Liver (tissue), 9 donors: ENCODE results near the gene SPTBN1. TPM values are rescaled to one million over a fixed set of nuclear protein-coding genes. Genes with fewer than 3 reads are reported as not detected.

Experiments
- DNase-seq: peaks from one replicate; pipeline ENCODE4 v3.0.0-alpha.2; 2017; ENCODE audit warnings: low spot score
- H3K27ac ChIP-seq, 2 donors: one replicate each; pipeline ENCODE4 v1.7.0; 2013; ENCODE audit warnings: inconsistent platforms in 2 of 2, low read length in 2 of 2, control low read depth in 1 of 2, low read depth in 1 of 2, mild to moderate bottlenecking in 1 of 2
- H3K27me3 ChIP-seq, 4 donors: one replicate each; pipeline versions ENCODE4 v1.6.1 to v1.7.0; 2013; ENCODE audit warnings: low read length in 3 of 4, inconsistent platforms in 1 of 4, mild to moderate bottlenecking in 1 of 4, moderate library complexity in 1 of 4; ENCODE audit not compliant: control insufficient read depth in 4 of 4, insufficient read depth in 4 of 4
- H3K36me3 ChIP-seq, 4 donors: one replicate each; pipeline versions ENCODE4 v1.6.1 to v1.7.0; 2013; ENCODE audit warnings: low read length in 3 of 4, mild to moderate bottlenecking in 3 of 4, low read depth in 1 of 4, moderate library complexity in 1 of 4; ENCODE audit not compliant: control insufficient read depth in 4 of 4, insufficient read depth in 3 of 4
- H3K4me1 ChIP-seq, 4 donors: one replicate each; pipeline versions ENCODE4 v1.6.1 to v1.7.0; 2013; ENCODE audit warnings: low read length in 3 of 4, mild to moderate bottlenecking in 3 of 4, moderate library complexity in 1 of 4; ENCODE audit not compliant: control insufficient read depth in 4 of 4, insufficient read depth in 4 of 4
- H3K4me3 ChIP-seq, 3 donors: one replicate each; pipeline versions ENCODE4 v1.6.1 to v1.7.0; 2013; ENCODE audit warnings: low read length in 3 of 3, control low read depth in 1 of 3, low read depth in 1 of 3, mild to moderate bottlenecking in 1 of 3
- H3K9ac ChIP-seq, 2 donors: one replicate each; pipeline ENCODE4 v1.7.0; 2013; ENCODE audit warnings: low read length in 2 of 2, mild to moderate bottlenecking in 2 of 2, moderate library complexity in 2 of 2, control low read depth in 1 of 2, low read depth in 1 of 2
- H3K9me3 ChIP-seq, 4 donors: one replicate each; pipeline versions ENCODE4 v1.6.1 to v1.7.0; 2013; ENCODE audit warnings: low read length in 3 of 4; ENCODE audit not compliant: control insufficient read depth in 4 of 4
- CTCF ChIP-seq: fragments of 150-350 bp; IDR thresholded peaks from 2 replicates; pipeline ENCODE4 v1.5.1; 2017; ENCODE audit warnings: improper control_type of control experiment, low read depth, low read length; ENCODE audit not compliant: missing input control
- EGR1 ChIP-seq, 2 donors: IDR thresholded peaks; 2 replicates each; pipeline ENCODE4 v1.6.1; 2016 to 2018; ENCODE audit warnings: antibody characterized with exemption in 2 of 2, low read depth in 2 of 2
- FOXA1 ChIP-seq: IDR thresholded peaks from 2 replicates; pipeline ENCODE4 v1.6.1; 2016; ENCODE audit warnings: antibody characterized with exemption
- FOXA2 ChIP-seq: IDR thresholded peaks from 2 replicates; pipeline ENCODE4 v1.6.1; 2016; ENCODE audit warnings: antibody characterized with exemption
- GABPA ChIP-seq, 2 donors: IDR thresholded peaks in 1 of 2; conservative IDR thresholded peaks in 1 of 2; 2 replicates each; pipeline ENCODE4 v1.6.1; 2016; ENCODE audit warnings: antibody characterized with exemption in 2 of 2, mild to moderate bottlenecking in 1 of 2, moderate library complexity in 1 of 2
- HNF4A ChIP-seq, 2 donors: conservative IDR thresholded peaks; 2 replicates each; pipeline ENCODE4 v1.6.1; 2016; ENCODE audit warnings: antibody characterized with exemption in 2 of 2, mild to moderate bottlenecking in 2 of 2
- HNF4G ChIP-seq: IDR thresholded peaks from 2 replicates; pipeline ENCODE4 v1.6.1; 2016; ENCODE audit warnings: antibody characterized with exemption
- MAX ChIP-seq: IDR thresholded peaks from 2 replicates; pipeline ENCODE4 v1.6.1; 2016; ENCODE audit warnings: antibody characterized with exemption
- NR2F2 ChIP-seq: IDR thresholded peaks from 2 replicates; pipeline ENCODE4 v1.6.1; 2016; ENCODE audit warnings: antibody characterized with exemption
- RAD21 ChIP-seq, 2 donors: IDR thresholded peaks; 2 replicates each; pipeline ENCODE4 v1.6.1; 2016; ENCODE audit warnings: antibody characterized with exemption in 2 of 2, mild to moderate bottlenecking in 2 of 2
- RXRA ChIP-seq, 2 donors: IDR thresholded peaks; 2 replicates each; pipeline ENCODE4 v1.6.1; 2017 to 2018; ENCODE audit warnings: antibody characterized with exemption in 2 of 2, mild to moderate bottlenecking in 1 of 2
- TAF1 ChIP-seq: conservative IDR thresholded peaks from 2 replicates; pipeline ENCODE4 v1.6.1; 2016; ENCODE audit warnings: antibody characterized with exemption, mild to moderate bottlenecking
- YY1 ChIP-seq: IDR thresholded peaks from 2 replicates; pipeline ENCODE4 v1.6.1; 2016; ENCODE audit warnings: antibody characterized with exemption, mild to moderate bottlenecking
- WGBS: extraction: QIAGEN DNeasy Blood & Tissue Kit; methylation state at CpG from one replicate; pipeline ENCODE4 v1.1.7; 2013; 5-methylcytosine and 5-hydroxymethylcytosine counted together
- polyA plus RNA-seq, 2 donors: library from polyadenylated mRNA; stranded (reverse) in 1 of 2; unstranded in 1 of 2; fragments of 200-250 nt in 1 of 2; fragments of >200 nt in 1 of 2; fragmentation: Nextera tagmentation in 1 of 2; extraction: Ambion mirVana in 1 of 2; gene quantifications; one replicate each; pipeline versions ENCODE4 v1.2.1 to v1.2.3, GENCODE V29; 2013 to 2015
- total RNA-seq, 2 donors: library from RNA; depleted of rRNA; stranded (reverse); fragments of >200 nt; gene quantifications; one replicate each; pipeline ENCODE4 v1.2.3, GENCODE V29; 2014
- TF ChIP-seq, protein P1 (sequence below): IDR thresholded peaks from 2 replicates; pipeline ENCODE4 v1.6.1; 2016; ENCODE audit warnings: antibody characterized with exemption, mild to moderate bottlenecking
- TF ChIP-seq, protein P2 (sequence below): IDR thresholded peaks from 2 replicates; pipeline ENCODE4 v1.6.1; 2016; ENCODE audit warnings: antibody characterized with exemption
- donor health status: healthy.
- donor health status: healthy.
- donor health status: healthy.
- donor health status: healthy.
- donor health status: healthy.

SPTBN1 gene
- total and polyA plus RNA-seq, 4 donors, result 44.8 to 191 (median 75.9) TPM

DNA sequence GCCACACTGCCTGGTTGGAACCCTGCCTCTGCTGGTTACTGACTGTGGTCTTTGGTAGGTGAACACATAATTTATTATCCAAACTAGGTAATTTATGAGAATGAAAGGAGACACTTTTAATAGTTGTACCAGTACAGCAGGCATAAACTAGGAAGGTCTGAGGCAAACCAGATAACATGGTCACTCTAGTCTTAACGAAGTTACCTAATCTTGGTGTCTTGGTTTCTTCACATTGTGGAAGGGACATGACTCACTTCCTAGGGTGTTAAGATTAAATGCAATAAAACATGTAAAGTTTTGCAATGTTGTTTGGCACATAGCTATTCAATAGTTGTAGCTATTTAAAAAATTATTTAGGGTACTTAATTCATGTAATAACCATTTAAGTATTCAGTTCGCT lies 23.3 kb downstream of the SPTBN1 start:
- H3K36me3 ChIP-seq, result no peaks in the 10 kb centered on the region
- peaks cover 2 to 36% (median 30%) of the 10 kb centered on the region in 4 donors for H3K4me1 ChIP-seq
- H3K27ac ChIP-seq, result peak overlapping the region; percentile 14 to 24
- 78% methylated on average over 2 of the region's 2 CpGs for WGBS
- no peaks in the 10 kb centered on the region for H3K9me3 ChIP-seq
- no peak for DNase-seq
- H3K27me3 ChIP-seq, result no peaks in the 10 kb centered on the region
- H3K9ac ChIP-seq, result no peak overlapping the region
- H3K4me3 ChIP-seq, result no peak overlapping the region
- TF ChIP-seq, protein P1, sequence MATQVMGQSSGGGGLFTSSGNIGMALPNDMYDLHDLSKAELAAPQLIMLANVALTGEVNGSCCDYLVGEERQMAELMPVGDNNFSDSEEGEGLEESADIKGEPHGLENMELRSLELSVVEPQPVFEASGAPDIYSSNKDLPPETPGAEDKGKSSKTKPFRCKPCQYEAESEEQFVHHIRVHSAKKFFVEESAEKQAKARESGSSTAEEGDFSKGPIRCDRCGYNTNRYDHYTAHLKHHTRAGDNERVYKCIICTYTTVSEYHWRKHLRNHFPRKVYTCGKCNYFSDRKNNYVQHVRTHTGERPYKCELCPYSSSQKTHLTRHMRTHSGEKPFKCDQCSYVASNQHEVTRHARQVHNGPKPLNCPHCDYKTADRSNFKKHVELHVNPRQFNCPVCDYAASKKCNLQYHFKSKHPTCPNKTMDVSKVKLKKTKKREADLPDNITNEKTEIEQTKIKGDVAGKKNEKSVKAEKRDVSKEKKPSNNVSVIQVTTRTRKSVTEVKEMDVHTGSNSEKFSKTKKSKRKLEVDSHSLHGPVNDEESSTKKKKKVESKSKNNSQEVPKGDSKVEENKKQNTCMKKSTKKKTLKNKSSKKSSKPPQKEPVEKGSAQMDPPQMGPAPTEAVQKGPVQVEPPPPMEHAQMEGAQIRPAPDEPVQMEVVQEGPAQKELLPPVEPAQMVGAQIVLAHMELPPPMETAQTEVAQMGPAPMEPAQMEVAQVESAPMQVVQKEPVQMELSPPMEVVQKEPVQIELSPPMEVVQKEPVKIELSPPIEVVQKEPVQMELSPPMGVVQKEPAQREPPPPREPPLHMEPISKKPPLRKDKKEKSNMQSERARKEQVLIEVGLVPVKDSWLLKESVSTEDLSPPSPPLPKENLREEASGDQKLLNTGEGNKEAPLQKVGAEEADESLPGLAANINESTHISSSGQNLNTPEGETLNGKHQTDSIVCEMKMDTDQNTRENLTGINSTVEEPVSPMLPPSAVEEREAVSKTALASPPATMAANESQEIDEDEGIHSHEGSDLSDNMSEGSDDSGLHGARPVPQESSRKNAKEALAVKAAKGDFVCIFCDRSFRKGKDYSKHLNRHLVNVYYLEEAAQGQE, result no peak
- TF ChIP-seq NR2F2, result no peak

- peak; percentile 15 for TF ChIP-seq YY1
- TF ChIP-seq MAX, result no peak
- peak in 1 of 2 donors; percentile 13 for TF ChIP-seq HNF4A (conservative IDR thresholded peaks at IDR 0.05)
- no peak for TF ChIP-seq CTCF
- TF ChIP-seq FOXA2, result no peak
- TF ChIP-seq GABPA (IDR thresholded peaks at IDR 0.05 in 1 of 2, conservative IDR thresholded peaks at IDR 0.05 in 1 of 2), result no peak
- TF ChIP-seq, protein P2, sequence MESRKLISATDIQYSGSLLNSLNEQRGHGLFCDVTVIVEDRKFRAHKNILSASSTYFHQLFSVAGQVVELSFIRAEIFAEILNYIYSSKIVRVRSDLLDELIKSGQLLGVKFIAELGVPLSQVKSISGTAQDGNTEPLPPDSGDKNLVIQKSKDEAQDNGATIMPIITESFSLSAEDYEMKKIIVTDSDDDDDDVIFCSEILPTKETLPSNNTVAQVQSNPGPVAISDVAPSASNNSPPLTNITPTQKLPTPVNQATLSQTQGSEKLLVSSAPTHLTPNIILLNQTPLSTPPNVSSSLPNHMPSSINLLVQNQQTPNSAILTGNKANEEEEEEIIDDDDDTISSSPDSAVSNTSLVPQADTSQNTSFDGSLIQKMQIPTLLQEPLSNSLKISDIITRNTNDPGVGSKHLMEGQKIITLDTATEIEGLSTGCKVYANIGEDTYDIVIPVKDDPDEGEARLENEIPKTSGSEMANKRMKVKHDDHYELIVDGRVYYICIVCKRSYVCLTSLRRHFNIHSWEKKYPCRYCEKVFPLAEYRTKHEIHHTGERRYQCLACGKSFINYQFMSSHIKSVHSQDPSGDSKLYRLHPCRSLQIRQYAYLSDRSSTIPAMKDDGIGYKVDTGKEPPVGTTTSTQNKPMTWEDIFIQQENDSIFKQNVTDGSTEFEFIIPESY, result no peak
- peak in 1 of 2 donors; percentile 33 for TF ChIP-seq EGR1 (IDR thresholded peaks at IDR 0.05; ENCODE audit: low read depth in 2 of 2)
- no peak for TF ChIP-seq NR2F2
- no peak for TF ChIP-seq FOXA1
- TF ChIP-seq TAF1, result no peak
- TF ChIP-seq RAD21 (IDR thresholded peaks at IDR 0.05), result peak in 1 of 2 donors; percentile 14
- no peak for TF ChIP-seq HNF4G
- no peak for TF ChIP-seq RXRA (IDR thresholded peaks at IDR 0.05)
- H3K4me3 ChIP-seq, result no peak overlapping the region
- H3K9ac ChIP-seq, result no peak overlapping the region
- DNase-seq, result no peak
- H3K9me3 ChIP-seq, result no peaks in the 10 kb centered on the region
- 36% methylated on average over 2 of the region's 2 CpGs for WGBS
- H3K4me1 ChIP-seq, result peaks cover 2 to 36% (median 30%) of the 10 kb centered on the region in 4 donors
- H3K27me3 ChIP-seq, result no peaks in the 10 kb centered on the region
- peak overlapping the region in 1 of 2 donors; percentile 14 for H3K27ac ChIP-seq
- no peaks in the 10 kb centered on the region for H3K36me3 ChIP-seq
Measured at GRCh38 chr2:54480025-54480424, 23.9 kb downstream of the SPTBN1 start.
